HepG2 (cell line): ENCODE data around the gene GSC2. TPM values are rescaled to one million over a fixed set of nuclear protein-coding genes. Genes with fewer than 3 reads are reported as not detected.

Source experiments
- CREB1 ChIP-seq, 2 experiments: fragments of 450-650 bp in 1 of 2; IDR thresholded peaks; 2 replicates each; pipeline ENCODE4 v1.6.1; 2016 to 2017; ENCODE audit warnings: control low read depth in 1 of 2, mild to moderate bottlenecking in 1 of 2, missing compliant biosample characterization in 1 of 2, missing genetic modification characterization in 1 of 2
- NFKB2 ChIP-seq: sonication (generic); formaldehyde crosslinking; IDR thresholded peaks from 2 replicates; pipeline ENCODE4 v1.4.0; 2020; ENCODE audit warnings: missing genetic modification reagents, borderline replicate concordance
- SOX6 ChIP-seq, 2 experiments: fragments of 450-650 bp in 1 of 2; sonication (generic) in 1 of 2; formaldehyde crosslinking in 1 of 2; IDR thresholded peaks; 2 replicates each; pipeline versions ENCODE4 v1.4.0 to v1.6.1; 2017 to 2020; ENCODE audit warnings: antibody characterized with exemption in 1 of 2, mild to moderate bottlenecking in 1 of 2, missing genetic modification reagents in 1 of 2
- polyA plus RNA-seq, 8 experiments: library from polyadenylated mRNA; depleted of rRNA in 3 of 8; stranded (reverse) in 7 of 8; unstranded in 1 of 8; fragments of >200 nt; fragmentation: Illumina TruSeq in 4 of 8; extraction: Trizol in 4 of 8; gene quantifications; 2 replicates each; pipeline versions ENCODE4 v1.2.1 to v1.2.3, GENCODE V29; 2011 to 2016; ENCODE audit warnings: low read depth in 4 of 8, missing spikeins in 1 of 8, mixed read lengths in 1 of 8; ENCODE audit not compliant: insufficient read depth in 1 of 8
- total RNA-seq, 5 experiments: library from RNA; depleted of rRNA; stranded (reverse); fragments of >200 nt; fragmentation: Illumina TruSeq; extraction: Trizol; gene quantifications; 2 replicates each; pipeline ENCODE4 v1.2.3, GENCODE V29; 2016; ENCODE audit warnings: low read depth in 1 of 5
- TF ChIP-seq, protein P1 (sequence below): sonication (generic); formaldehyde crosslinking; IDR thresholded peaks from 2 replicates; pipeline ENCODE4 v1.4.0; 2020; ENCODE audit warnings: missing genetic modification reagents
- TF ChIP-seq, protein P2 (sequence below): sonication (generic); formaldehyde crosslinking; IDR thresholded peaks from 2 replicates; pipeline ENCODE4 v1.5.0; 2020; ENCODE audit warnings: missing genetic modification reagents
- TF ChIP-seq, protein P3 (sequence below): IDR thresholded peaks from 2 replicates; pipeline ENCODE4 v1.6.1; 2012; ENCODE audit warnings: low read length, improper control_type of control experiment
- TF ChIP-seq, protein P4 (sequence below): fragments of 450-650 bp; IDR thresholded peaks from 2 replicates; pipeline ENCODE4 v1.6.1; 2017; ENCODE audit warnings: mild to moderate bottlenecking
- TF ChIP-seq, protein P5 (sequence below): sonication (generic); formaldehyde crosslinking; IDR thresholded peaks from 2 replicates; pipeline ENCODE4 v1.5.0; 2020; ENCODE audit warnings: mild to moderate bottlenecking, missing genetic modification reagents, borderline replicate concordance

The GSC2 gene
- total and polyA plus RNA-seq, 2 of the 13 experiments (the other 11 are each of a cell fraction or from before 2014, with no cell fraction given), result not detected

- TF ChIP-seq NFKB2 (no peak), SOX6 (IDR thresholded peaks at IDR 0.05) (no peak), SOX6 (CRISPR knock-in tag; IDR thresholded peaks at IDR 0.05) (peak; percentile 44), CREB1 (IDR thresholded peaks at IDR 0.05) (no peak), CREB1 (CRISPR knock-in tag; IDR thresholded peaks at IDR 0.05) (peak; percentile 36; the same call in 1 of the 2 replicates)
- TF ChIP-seq, protein P1, sequence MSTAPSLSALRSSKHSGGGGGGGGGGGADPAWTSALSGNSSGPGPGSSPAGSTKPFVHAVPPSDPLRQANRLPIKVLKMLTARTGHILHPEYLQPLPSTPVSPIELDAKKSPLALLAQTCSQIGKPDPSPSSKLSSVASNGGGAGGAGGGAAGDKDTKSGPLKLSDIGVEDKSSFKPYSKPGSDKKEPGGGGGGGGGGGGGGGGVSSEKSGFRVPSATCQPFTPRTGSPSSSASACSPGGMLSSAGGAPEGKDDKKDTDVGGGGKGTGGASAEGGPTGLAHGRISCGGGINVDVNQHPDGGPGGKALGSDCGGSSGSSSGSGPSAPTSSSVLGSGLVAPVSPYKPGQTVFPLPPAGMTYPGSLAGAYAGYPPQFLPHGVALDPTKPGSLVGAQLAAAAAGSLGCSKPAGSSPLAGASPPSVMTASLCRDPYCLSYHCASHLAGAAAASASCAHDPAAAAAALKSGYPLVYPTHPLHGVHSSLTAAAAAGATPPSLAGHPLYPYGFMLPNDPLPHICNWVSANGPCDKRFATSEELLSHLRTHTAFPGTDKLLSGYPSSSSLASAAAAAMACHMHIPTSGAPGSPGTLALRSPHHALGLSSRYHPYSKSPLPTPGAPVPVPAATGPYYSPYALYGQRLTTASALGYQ, result no peak
- TF ChIP-seq, protein P2, sequence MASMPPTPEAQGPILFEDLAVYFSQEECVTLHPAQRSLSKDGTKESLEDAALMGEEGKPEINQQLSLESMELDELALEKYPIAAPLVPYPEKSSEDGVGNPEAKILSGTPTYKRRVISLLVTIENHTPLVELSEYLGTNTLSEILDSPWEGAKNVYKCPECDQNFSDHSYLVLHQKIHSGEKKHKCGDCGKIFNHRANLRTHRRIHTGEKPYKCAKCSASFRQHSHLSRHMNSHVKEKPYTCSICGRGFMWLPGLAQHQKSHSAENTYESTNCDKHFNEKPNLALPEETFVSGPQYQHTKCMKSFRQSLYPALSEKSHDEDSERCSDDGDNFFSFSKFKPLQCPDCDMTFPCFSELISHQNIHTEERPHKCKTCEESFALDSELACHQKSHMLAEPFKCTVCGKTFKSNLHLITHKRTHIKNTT, result no peak
- TF ChIP-seq, protein P3, sequence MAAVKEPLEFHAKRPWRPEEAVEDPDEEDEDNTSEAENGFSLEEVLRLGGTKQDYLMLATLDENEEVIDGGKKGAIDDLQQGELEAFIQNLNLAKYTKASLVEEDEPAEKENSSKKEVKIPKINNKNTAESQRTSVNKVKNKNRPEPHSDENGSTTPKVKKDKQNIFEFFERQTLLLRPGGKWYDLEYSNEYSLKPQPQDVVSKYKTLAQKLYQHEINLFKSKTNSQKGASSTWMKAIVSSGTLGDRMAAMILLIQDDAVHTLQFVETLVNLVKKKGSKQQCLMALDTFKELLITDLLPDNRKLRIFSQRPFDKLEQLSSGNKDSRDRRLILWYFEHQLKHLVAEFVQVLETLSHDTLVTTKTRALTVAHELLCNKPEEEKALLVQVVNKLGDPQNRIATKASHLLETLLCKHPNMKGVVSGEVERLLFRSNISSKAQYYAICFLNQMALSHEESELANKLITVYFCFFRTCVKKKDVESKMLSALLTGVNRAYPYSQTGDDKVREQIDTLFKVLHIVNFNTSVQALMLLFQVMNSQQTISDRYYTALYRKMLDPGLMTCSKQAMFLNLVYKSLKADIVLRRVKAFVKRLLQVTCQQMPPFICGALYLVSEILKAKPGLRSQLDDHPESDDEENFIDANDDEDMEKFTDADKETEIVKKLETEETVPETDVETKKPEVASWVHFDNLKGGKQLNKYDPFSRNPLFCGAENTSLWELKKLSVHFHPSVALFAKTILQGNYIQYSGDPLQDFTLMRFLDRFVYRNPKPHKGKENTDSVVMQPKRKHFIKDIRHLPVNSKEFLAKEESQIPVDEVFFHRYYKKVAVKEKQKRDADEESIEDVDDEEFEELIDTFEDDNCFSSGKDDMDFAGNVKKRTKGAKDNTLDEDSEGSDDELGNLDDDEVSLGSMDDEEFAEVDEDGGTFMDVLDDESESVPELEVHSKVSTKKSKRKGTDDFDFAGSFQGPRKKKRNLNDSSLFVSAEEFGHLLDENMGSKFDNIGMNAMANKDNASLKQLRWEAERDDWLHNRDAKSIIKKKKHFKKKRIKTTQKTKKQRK, result no peak
- TF ChIP-seq, protein P4, sequence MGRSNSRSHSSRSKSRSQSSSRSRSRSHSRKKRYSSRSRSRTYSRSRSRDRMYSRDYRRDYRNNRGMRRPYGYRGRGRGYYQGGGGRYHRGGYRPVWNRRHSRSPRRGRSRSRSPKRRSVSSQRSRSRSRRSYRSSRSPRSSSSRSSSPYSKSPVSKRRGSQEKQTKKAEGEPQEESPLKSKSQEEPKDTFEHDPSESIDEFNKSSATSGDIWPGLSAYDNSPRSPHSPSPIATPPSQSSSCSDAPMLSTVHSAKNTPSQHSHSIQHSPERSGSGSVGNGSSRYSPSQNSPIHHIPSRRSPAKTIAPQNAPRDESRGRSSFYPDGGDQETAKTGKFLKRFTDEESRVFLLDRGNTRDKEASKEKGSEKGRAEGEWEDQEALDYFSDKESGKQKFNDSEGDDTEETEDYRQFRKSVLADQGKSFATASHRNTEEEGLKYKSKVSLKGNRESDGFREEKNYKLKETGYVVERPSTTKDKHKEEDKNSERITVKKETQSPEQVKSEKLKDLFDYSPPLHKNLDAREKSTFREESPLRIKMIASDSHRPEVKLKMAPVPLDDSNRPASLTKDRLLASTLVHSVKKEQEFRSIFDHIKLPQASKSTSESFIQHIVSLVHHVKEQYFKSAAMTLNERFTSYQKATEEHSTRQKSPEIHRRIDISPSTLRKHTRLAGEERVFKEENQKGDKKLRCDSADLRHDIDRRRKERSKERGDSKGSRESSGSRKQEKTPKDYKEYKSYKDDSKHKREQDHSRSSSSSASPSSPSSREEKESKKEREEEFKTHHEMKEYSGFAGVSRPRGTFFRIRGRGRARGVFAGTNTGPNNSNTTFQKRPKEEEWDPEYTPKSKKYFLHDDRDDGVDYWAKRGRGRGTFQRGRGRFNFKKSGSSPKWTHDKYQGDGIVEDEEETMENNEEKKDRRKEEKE, result no peak
- TF ChIP-seq, protein P5, sequence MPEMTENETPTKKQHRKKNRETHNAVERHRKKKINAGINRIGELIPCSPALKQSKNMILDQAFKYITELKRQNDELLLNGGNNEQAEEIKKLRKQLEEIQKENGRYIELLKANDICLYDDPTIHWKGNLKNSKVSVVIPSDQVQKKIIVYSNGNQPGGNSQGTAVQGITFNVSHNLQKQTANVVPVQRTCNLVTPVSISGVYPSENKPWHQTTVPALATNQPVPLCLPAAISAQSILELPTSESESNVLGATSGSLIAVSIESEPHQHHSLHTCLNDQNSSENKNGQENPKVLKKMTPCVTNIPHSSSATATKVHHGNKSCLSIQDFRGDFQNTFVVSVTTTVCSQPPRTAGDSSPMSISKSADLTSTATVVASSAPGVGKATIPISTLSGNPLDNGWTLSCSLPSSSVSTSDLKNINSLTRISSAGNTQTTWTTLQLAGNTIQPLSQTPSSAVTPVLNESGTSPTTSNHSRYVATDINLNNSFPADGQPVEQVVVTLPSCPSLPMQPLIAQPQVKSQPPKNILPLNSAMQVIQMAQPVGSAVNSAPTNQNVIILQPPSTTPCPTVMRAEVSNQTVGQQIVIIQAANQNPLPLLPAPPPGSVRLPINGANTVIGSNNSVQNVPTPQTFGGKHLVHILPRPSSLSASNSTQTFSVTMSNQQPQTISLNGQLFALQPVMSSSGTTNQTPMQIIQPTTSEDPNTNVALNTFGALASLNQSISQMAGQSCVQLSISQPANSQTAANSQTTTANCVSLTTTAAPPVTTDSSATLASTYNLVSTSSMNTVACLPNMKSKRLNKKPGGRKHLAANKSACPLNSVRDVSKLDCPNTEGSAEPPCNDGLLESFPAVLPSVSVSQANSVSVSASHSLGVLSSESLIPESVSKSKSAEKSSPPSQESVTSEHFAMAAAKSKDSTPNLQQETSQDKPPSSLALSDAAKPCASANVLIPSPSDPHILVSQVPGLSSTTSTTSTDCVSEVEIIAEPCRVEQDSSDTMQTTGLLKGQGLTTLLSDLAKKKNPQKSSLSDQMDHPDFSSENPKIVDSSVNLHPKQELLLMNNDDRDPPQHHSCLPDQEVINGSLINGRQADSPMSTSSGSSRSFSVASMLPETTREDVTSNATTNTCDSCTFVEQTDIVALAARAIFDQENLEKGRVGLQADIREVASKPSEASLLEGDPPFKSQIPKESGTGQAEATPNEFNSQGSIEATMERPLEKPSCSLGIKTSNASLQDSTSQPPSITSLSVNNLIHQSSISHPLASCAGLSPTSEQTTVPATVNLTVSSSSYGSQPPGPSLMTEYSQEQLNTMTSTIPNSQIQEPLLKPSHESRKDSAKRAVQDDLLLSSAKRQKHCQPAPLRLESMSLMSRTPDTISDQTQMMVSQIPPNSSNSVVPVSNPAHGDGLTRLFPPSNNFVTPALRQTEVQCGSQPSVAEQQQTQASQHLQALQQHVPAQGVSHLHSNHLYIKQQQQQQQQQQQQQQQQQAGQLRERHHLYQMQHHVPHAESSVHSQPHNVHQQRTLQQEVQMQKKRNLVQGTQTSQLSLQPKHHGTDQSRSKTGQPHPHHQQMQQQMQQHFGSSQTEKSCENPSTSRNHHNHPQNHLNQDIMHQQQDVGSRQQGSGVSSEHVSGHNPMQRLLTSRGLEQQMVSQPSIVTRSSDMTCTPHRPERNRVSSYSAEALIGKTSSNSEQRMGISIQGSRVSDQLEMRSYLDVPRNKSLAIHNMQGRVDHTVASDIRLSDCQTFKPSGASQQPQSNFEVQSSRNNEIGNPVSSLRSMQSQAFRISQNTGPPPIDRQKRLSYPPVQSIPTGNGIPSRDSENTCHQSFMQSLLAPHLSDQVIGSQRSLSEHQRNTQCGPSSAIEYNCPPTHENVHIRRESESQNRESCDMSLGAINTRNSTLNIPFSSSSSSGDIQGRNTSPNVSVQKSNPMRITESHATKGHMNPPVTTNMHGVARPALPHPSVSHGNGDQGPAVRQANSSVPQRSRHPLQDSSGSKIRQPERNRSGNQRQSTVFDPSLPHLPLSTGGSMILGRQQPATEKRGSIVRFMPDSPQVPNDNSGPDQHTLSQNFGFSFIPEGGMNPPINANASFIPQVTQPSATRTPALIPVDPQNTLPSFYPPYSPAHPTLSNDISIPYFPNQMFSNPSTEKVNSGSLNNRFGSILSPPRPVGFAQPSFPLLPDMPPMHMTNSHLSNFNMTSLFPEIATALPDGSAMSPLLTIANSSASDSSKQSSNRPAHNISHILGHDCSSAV (CRISPR knock-in tag), result no peak
Measured at GRCh38 chr22:19109198-19110063, 40.7 kb downstream of the GSC2 start (continued).
